ENCODE measurements around the gene CNN3. TPM values are rescaled to one million over a fixed set of nuclear protein-coding genes. Genes with fewer than 3 reads are reported as not detected.

Gene CNN3
- polyA plus RNA-seq, 1 of the 3 experiments (the other 2 are of a cell fraction): 204 TPM

DNA sequence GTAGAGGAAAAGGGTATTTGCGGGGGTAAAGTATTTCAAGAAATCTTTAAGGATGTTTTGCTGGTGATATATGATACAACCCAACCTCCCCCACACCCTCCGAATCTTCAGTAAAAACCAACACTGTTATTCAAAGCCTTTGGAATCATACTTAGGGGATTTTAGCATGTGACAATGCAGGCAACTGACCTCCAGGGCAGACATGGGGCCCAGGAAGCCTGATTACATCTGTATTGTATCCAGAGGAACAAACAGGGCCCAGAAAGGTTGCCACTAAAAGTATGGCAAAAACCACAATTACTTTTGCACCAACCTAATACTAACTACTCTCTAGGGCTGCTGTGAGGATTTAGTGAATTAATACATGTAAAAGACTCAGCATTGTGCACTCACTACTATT, 43.9 kb upstream of the CNN3 start:
- H4K20me1 ChIP-seq (ENCODE audit: insufficient read depth): no peaks in the 10 kb centered on the region
- ChIA-PET CTCF (interaction anchor here (1.1 kb wide), 1 partner anchor 71 kb away, joined by 5 read pairs; no protein-coding TSS in a partner anchor), POLR2A (no interaction called here)
- peaks cover 32% of the 10 kb centered on the region for H3F3A ChIP-seq (replicated peaks; ENCODE audit: insufficient read depth)
- H3K27me3 ChIP-seq (ENCODE audit: insufficient read depth): no peaks in the 10 kb centered on the region
- peak; percentile 55 for DNase-seq
- WGBS (ENCODE audit: low lambda C conversion rate): 51% methylated on average over 2 of the region's 2 CpGs
- H2AFZ ChIP-seq (ENCODE audit: low read depth): peak overlapping the region; percentile 58
- H3K9ac ChIP-seq: peak overlapping the region; percentile 30; the same call in 1 of the 2 replicates
- peak overlapping the region; percentile 67; the same call in 1 of the 2 replicates for H3K4me2 ChIP-seq
- H3K27ac ChIP-seq (ENCODE audit: low read depth in 2 of 2, low read length in 1 of 2): peak overlapping the region; percentile 71 to 76
- no peak overlapping the region for H3K4me3 ChIP-seq (ENCODE audit: low read depth in 2 of 2, low read length in 1 of 2)
- H3K79me2 ChIP-seq (ENCODE audit: insufficient read depth): no peaks in the 10 kb centered on the region
- no peaks in the 10 kb centered on the region for H3K9me3 ChIP-seq
- H3K9me2 ChIP-seq: no peaks in the 10 kb centered on the region
- no peaks in the 10 kb centered on the region for H3K36me3 ChIP-seq (replicated peaks in 1 of 2; ENCODE audit: control insufficient read depth in 1 of 2, insufficient read depth in 2 of 2, low read length in 1 of 2)
- TF ChIP-seq, protein P1, sequence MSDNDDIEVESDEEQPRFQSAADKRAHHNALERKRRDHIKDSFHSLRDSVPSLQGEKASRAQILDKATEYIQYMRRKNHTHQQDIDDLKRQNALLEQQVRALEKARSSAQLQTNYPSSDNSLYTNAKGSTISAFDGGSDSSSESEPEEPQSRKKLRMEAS (IDR thresholded peaks at IDR 0.05; ENCODE audit: low read depth): no peak
- peak; percentile 49 for TF ChIP-seq GATA2 (CRISPR knock-in tag; IDR thresholded peaks at IDR 0.05)
- TF ChIP-seq EP300 (IDR thresholded peaks at IDR 0.05; ENCODE audit: borderline replicate concordance in 1 of 2, low read depth in 1 of 2, low read length in 1 of 2): peak in 1 of 2 experiments; percentile 13; a peak in 1 of 4 replicates
- TF ChIP-seq, protein P2, sequence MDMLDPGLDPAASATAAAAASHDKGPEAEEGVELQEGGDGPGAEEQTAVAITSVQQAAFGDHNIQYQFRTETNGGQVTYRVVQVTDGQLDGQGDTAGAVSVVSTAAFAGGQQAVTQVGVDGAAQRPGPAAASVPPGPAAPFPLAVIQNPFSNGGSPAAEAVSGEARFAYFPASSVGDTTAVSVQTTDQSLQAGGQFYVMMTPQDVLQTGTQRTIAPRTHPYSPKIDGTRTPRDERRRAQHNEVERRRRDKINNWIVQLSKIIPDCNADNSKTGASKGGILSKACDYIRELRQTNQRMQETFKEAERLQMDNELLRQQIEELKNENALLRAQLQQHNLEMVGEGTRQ (IDR thresholded peaks at IDR 0.05; ENCODE audit: borderline replicate concordance, low read depth, low read length): no peak
- peaks cover 16 to 29% of the 10 kb centered on the region in 2 experiments for H3K4me1 ChIP-seq (ENCODE audit: control insufficient read depth in 1 of 2, insufficient read depth in 2 of 2, low read depth in 1 of 2, low read length in 1 of 2)

DNA sequence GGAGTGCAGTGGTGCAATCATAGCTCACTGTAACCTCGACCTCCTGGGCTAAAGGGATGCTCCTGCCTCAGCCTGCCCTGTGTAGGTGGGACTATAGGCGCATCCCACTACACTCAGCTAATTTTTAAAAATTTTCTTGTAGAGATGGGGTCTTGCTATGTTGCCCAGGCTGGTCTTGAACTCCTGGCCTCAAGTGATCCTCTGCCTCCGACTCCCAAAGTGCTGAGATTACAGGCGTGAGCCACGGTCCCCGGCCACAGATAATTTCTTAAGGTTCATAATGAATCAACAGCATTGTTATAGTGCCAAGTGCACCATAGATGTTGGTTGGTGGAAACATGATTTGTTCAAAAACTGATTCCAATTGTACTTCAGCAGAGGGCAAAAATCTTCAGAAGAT, 42.2 kb upstream of the CNN3 start:
- ChIA-PET CTCF (interaction anchor here (0.9 to 1.1 kb wide), 3 partner anchors 22 to 115 kb away, joined by 3 read pairs; no protein-coding TSS in a partner anchor), POLR2A (no interaction called here)

More for the DNA sequence above, 42.2 kb upstream of the CNN3 start:
- TF ChIP-seq NFIC (IDR thresholded peaks at IDR 0.05; ENCODE audit: borderline replicate concordance) (no peak), SIN3A (IDR thresholded peaks at IDR 0.05; ENCODE audit: borderline replicate concordance, low read depth, low read length) (no peak), FOXM1 (IDR thresholded peaks at IDR 0.05; ENCODE audit: low read depth) (no peak), CTCF (IDR thresholded peaks at IDR 0.05) (no peak), EP300 (IDR thresholded peaks at IDR 0.05; ENCODE audit: borderline replicate concordance in 1 of 2, low read depth in 1 of 2, low read length in 1 of 2) (no peak), NRF1 (IDR thresholded peaks at IDR 0.05; ENCODE audit: low read depth, low read length) (no peak), TAF1 (IDR thresholded peaks at IDR 0.05; ENCODE audit: borderline replicate concordance, low read depth, low read length) (no peak), JUND (IDR thresholded peaks at IDR 0.05) (no peak), GABPA (IDR thresholded peaks at IDR 0.05; ENCODE audit: low read depth) (no peak), USF1 (IDR thresholded peaks at IDR 0.05; ENCODE audit: borderline replicate concordance, low read depth) (no peak), MEF2A (IDR thresholded peaks at IDR 0.05; ENCODE audit: borderline replicate concordance, low read depth) (no peak), RCOR1 (IDR thresholded peaks at IDR 0.05; ENCODE audit: low read length) (no peak)
- TF ChIP-seq, protein P3, sequence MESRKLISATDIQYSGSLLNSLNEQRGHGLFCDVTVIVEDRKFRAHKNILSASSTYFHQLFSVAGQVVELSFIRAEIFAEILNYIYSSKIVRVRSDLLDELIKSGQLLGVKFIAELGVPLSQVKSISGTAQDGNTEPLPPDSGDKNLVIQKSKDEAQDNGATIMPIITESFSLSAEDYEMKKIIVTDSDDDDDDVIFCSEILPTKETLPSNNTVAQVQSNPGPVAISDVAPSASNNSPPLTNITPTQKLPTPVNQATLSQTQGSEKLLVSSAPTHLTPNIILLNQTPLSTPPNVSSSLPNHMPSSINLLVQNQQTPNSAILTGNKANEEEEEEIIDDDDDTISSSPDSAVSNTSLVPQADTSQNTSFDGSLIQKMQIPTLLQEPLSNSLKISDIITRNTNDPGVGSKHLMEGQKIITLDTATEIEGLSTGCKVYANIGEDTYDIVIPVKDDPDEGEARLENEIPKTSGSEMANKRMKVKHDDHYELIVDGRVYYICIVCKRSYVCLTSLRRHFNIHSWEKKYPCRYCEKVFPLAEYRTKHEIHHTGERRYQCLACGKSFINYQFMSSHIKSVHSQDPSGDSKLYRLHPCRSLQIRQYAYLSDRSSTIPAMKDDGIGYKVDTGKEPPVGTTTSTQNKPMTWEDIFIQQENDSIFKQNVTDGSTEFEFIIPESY (IDR thresholded peaks at IDR 0.05; ENCODE audit: borderline replicate concordance, low read depth): no peak
- TF ChIP-seq, protein P2 (IDR thresholded peaks at IDR 0.05; ENCODE audit: borderline replicate concordance, low read depth, low read length): no peak
- Histone ChIP-seq H3K79me2 (ENCODE audit: insufficient read depth) (no peaks in the 10 kb centered on the region), H3K4me1 (ENCODE audit: control insufficient read depth in 1 of 2, insufficient read depth in 2 of 2, low read depth in 1 of 2, low read length in 1 of 2) (peaks cover 14 to 19% of the 10 kb centered on the region in 2 experiments), H3K36me3 (replicated peaks in 1 of 2; ENCODE audit: control insufficient read depth in 1 of 2, insufficient read depth in 2 of 2, low read length in 1 of 2) (no peaks in the 10 kb centered on the region), H3K4me3 (ENCODE audit: low read depth in 2 of 2, low read length in 1 of 2) (no peak overlapping the region), H3K27me3 (ENCODE audit: insufficient read depth) (no peaks in the 10 kb centered on the region), H2AFZ (ENCODE audit: low read depth) (no peak overlapping the region), H3K9me2 (no peaks in the 10 kb centered on the region), H3K4me2 (no peak overlapping the region), H4K20me1 (ENCODE audit: insufficient read depth) (no peaks in the 10 kb centered on the region), H3F3A (replicated peaks; ENCODE audit: insufficient read depth) (peaks cover 18% of the 10 kb centered on the region), H3K27ac (ENCODE audit: low read depth in 2 of 2, low read length in 1 of 2) (no peak overlapping the region), H3K9ac (no peak overlapping the region), H3K9me3 (no peaks in the 10 kb centered on the region)
- WGBS (ENCODE audit: low lambda C conversion rate): 99% methylated on average over 6 of the region's 6 CpGs
- no peak for DNase-seq
